GM13976 (cell line): ENCODE results near the gene PCGF3.

Experiments
- DNase-seq: peaks from one replicate; pipeline ENCODE4 v3.0.0; 2012; ENCODE audit warnings: low spot score
- CTCF ChIP-seq: IDR thresholded peaks from 2 replicates; pipeline ENCODE4 v1.5.1; 2012; ENCODE audit warnings: borderline replicate concordance, mild to moderate bottlenecking; ENCODE audit not compliant: insufficient read depth; ENCODE audit errors: extremely low read depth, missing control alignments, control extremely low read depth
- in situ Hi-C: fragments of 300-500 bp; cut with MboI; formaldehyde crosslinking; loops from one replicate; pipeline ENCODE4 v1.12.0; 2022; ENCODE audit warnings: low sequenced_read_pairs, mixed read lengths, inconsistent platforms; ENCODE audit not compliant: unreplicated experiment

PCGF3 gene

DNA sequence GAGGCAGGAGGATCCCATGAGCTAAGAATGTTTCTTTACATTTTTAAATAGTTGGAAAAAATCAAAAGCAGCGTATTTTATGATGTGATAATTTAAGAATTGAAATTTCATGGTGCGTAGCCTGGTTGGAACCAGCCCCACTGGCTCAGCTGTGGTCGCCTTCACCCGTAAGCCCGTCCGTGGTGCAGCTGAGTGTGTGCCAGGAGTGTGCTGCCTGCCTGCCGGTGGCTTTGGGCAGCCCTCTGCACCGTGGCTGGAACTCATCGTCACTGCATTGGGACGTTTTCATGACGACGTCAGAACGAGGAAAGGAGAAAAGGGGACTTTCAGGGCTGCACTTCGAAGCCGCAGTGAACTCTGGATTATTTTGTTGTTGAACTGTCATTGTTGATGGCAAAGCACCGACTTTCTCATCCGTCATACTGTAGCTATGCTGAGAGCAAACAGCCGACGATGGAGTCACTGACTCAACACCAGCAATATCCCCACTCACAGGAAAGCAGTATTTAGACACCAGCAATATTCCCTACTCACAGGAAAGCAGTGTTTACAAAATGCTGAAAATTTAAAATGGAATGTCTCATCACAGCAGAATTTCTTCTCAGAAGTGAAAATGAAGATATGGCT lies 35.1 kb downstream of the PCGF3 start:
- no peak for TF ChIP-seq CTCF
- no peak for DNase-seq
- in situ Hi-C loops, result no loop called here

DNA sequence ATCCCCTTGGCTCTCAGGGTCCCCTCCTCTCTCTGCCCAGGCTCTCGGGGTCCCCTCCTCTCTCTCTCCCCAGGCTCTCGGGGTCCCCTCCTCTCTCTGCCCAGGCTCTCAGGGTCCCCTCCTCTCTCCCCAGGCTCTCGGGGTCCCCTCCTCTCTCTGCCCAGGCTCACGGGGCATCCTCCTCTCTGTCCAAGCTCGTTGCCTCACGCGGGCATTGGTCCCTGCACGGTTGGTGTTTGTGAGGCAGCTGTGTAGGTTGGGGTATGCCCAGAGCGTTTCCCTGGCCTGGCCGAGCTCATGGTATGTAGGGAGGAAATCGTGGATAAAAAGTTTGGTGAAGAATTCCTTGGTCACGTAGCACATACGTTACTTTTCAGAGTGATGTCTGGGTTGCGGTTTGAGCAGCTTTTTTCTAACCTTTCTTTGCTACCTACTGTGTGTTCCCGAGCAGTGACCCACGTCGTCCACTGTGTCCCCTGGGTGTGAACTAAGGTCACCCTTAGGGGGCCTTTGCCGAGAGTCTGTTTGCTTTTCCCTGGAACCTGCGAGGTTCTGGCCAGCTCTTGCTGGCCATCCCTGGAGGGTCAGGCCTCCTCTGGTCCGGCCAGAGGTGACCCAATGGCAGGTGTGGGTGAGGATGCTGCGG lies 36.6 kb downstream of the PCGF3 start:
- no peak for DNase-seq
- in situ Hi-C loops, result no loop called here
- TF ChIP-seq CTCF, result no peak

DNA sequence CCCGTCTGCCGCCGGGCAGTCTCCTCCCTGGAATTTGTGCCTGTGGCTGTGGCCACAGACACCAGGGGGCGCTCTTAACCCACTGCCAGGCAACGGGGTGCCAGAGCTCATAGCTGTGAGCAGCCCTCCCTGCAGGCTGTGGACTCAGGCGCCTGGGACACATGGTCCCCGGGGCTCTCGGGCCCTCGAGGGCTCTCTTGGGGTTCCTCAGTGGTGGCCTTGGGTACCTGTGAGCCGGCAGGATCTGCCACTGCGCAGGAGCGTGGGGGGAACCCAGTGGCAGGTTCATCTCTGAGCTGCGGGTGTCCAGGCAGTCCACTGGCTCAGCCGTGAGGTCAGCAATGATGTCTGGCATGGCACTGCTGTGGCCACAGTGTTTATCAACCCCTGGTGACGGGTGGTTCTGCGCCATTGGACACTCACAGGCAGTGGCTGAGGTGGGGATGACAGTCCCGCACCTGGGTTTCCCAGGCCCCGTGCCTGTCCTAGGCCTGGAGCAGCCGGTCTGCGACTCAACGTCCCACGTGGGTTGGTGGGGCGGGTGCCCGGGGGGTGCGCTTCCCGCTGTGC lies 37.2 kb downstream of the PCGF3 start:
- peak; percentile 94 for DNase-seq
- in situ Hi-C loops, result no loop called here
- TF ChIP-seq CTCF, result peak; percentile 92

GRCh38 chr4:743463-744211 lies 38.0 kb downstream of the PCGF3 start:
- no peak for TF ChIP-seq CTCF
- no peak for DNase-seq
- in situ Hi-C loops, result no loop called here

DNA sequence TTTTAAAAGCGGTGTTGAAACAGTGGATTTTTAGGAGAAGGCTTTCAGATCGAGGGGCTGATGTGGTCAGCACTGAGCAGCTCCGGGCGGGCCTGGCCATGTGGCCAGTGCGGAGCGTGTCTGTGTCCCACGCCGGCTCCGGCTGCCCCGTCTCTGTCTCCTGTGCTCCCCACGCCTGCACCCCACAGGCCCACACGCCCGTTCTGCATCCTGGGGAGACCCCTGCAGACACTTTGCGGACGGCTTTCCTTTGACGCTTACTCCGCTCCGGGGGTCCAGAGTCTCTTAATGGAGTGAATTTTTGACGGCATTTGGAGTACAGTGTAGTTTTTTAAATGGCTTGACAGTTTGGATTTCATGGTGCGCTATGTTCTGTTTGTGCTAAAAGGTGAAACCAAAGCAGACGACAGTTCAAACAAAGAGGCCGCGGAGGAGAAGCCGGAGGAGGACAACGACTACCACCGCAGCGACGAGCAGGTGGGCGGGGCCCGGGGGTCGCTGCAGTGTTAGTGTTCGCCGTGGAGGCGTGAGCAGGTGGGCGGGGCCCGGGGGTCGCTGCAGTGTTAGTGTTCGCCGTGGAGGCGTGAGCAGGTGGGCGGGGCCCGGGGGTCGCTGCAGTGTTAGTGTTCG lies 38.7 kb downstream of the PCGF3 start:
- TF ChIP-seq CTCF, result no peak
- in situ Hi-C loops, result no loop called here
- DNase-seq, result no peak

- in situ Hi-C loops, result no loop called here
- no peak for DNase-seq
- TF ChIP-seq CTCF, result no peak
Observed at GRCh38 chr4:747546-748170, 42.0 kb downstream of the PCGF3 start.
